GM19023 (cell line): ENCODE results near the gene PEMT.

ENCODE experiments used
- ATAC-seq: cut with Tn5 transposase; IDR thresholded peaks from one replicate; pipeline ENCODE4 v1.9.1; 2021; ENCODE audit warnings: mild to moderate bottlenecking, moderate library complexity; ENCODE audit not compliant: unreplicated experiment

Gene PEMT

DNA sequence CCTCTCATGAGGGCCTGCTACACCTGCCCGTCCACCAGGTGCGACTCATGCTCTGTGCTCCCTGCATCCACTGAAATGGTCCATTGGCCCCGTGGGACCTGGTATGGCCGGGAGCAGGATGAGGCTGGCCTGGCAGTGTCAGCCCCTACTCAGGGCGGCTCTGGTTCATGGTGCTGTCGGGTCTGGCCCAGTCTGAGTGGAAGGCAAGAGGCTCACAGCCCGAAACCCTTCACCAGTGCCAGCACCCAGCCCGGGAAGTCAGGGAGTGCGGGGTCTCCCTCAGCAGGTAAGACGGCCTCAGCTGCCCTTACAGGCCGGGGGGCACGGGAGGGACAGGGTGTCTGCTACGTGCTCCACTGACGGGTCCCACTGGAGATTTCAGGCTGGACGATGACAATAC, 54.8 kb downstream of the PEMT start:
- no peak for ATAC-seq

DNA sequence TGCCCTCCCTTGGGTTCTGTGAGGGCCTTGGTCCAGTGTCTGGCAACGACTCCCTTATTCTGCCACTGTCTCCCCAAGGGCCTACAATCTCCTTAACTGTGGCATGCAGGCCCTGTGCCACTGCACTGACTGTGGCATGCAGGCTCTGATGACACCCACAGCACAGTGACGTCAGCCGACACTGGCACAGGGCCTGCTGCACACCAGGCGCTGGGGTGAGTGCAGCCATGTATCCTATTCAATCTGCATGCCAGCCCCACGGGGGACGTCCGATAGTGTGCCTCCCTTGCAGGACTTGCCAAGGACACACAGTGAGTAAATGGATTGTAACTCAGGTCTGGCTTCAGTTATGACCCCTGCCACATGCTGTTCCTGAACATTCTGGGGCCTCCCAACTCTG, 55.6 kb downstream of the PEMT start:
- no peak for ATAC-seq

DNA sequence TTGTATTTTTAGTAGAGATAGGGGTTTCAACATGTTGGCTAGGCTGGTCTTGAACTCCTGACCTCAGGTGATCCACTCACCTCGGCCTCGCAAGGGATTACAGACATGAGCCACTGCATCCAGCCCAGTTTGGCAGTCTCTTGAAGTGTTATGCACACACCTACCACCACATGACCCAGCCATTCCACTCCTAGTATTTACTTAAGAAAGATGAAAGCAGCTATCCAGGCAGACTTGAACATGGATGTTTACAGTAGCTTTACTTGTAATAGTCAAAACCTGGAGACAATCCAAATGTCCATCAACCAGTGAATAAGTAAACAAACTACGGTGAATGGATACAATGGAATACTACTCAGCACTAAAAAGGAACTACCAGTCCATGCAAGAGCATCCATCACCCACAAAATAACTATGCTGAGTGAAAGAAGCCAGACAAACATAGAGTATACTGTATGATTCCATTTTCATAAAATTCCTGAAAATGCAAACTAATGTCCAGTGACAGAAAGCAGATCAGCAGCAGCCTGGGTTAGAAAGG, 57.5 kb downstream of the PEMT start:
- no peak for ATAC-seq

DNA sequence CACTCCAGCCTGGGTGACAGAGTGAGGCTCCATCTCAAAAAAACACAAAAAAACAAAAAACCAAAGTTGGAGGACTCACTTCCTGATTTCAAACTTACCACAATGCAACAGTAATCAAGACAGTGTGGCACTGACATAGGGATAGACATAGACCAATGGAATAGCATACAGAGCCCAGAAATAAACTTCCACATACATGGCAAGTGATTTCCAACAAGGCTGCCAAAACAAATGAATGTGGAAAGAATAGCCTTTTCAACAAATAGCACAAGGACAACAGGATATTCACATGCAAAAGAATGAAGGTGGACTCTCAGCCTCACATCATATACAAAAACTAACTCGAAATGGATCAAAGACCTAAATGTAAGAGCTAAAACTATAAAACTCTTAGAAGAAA, 58.5 kb downstream of the PEMT start:
- ATAC-seq, result no peak

DNA sequence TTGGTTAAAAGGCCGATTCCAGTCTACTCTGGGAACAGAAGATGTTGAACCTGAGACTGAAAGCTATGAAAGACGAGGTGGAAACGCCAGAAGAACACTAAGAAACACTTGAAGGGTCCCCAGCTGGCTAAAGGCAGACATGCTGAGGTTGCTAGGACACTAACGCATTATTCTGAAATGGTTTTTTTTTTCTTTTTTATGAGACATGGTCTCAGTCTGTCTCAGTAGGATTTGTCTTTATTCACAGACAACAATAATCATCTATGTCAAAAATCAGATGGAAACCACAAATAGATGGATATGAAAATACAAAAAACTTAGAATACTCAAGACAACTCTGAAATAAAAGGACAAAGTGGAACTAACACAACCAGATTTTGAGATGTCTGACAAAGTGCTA, 60.4 kb downstream of the PEMT start:
- no peak for ATAC-seq

DNA sequence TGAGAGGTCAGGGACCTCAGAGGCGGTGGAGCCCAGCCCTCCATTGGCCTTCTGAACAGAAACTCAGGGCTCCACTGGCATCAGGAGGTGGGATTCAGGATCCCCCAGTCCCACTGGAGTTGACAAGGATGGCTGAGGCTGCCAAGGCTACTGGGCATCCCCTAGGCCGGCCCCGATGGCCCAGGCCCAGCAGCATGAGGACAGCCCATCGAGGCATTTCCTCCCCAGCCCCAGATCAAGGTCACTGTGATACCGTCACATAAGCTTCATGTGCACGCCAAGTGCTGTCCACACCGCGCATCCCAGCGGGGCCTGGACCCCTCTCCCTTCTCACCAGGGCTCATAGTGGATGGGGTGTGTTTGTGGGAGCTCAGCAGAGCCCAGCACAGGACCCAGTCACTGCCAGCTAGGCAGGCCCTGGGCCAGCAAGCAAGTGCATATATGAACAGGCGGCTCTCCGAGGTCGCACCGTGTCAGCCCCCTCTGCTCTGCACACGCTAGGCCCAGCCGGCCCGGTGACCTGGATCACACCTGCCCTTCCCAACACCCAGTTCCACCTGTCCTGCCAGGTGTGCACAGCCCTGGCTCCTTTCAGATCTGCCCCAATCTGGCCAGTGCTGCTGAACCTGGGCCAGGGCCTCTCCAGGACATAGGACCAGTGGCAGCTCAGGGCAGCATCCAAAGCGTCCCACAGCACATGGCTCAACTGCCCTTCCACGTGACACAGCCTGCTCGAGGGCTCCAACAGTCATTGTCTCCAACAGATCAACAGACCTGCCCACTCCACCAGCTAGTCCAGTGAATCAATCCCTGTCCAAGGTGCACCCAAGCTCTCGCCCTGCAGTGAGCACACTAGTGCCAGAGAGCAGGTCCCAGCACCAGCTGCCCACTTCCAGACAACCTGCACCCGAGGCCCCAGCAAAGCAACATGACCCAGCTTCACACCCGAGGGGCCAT, 62.5 kb downstream of the PEMT start:
- no peak for ATAC-seq

DNA sequence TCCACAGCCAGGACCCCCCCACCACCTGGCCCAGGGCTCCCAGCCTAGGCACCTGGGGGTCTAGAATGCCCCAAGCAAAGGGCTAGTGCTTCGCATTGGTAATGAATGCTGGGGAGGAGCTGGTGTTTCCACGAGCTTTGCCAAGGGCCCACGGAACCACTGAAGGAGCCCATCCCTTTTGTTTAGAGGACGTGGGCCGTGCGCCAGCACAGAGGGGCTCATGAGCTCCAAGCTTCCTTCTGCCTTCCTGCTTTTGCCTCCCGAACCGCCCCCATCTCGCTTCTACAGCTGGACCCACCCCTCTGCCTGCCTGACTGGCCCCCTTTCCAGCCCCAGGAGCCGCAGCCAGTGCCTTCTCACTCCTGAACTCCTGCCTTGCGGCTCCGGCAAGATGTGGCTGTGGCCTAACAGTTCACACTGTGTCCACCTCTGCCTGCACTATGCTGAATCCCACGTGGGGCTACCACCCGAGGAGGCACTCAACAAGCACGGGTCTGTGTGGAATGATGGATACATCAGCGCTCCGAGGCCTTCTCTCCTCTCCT, 63.5 kb downstream of the PEMT start:
- ATAC-seq, result no peak

DNA sequence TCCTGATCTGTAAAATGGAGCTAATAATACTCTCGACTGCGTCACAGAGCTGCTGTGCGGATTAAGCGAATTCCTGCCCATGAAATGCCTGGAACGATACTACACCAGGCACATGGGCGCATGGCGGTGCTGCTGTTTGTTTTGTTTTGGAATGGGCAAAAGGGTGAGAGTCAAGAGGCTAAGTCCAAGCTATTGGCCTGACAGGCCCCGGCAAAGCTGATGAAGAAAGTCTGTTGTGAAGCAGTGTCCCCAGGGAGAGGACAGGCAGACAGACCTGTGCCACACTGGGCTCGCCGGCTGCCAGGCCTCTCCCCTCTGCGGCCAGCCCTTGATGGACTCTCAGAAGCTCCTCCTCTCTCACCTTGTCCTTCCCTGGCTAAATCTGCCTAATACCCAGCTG, 64.0 kb downstream of the PEMT start:
- no peak for ATAC-seq

DNA sequence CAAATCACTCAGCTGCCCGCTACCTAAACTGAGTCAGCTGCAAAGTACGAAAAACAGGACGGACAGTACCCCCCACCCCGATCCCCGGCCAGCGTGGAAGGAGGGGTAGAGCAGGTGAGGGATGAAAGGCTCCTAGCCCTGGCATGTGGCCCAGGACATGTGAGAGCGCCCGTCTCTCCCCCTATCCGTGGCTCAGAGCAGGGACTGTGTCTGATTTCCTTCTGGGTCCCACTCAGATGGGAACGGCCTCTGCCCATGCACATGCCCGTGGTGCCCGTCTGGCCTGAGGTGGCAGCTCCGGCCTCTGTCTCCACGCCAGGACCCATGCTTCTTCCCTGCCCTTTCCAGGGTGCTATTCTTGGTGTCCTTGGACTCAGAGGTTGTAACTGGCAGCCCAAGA, 65.1 kb downstream of the PEMT start:
- ATAC-seq, result no peak

DNA sequence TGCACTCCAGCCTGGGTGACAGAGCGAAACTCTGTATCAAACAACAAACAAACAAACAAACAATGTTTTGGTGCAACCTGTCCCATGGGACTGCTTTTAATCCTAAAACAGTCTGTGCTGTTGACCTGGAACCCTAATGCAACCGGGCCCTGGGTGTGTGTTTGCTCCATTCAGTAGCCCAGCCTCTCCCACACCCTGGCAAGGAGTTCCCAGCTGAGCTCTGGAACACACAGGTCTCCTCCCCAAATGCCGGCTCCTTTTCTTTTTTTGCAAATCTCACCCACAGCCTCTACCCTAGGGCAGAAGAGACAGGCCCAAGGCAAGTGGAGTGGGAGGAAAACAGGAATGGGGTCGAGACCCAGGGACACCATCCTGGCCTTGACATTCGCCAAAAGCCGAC, 65.6 kb downstream of the PEMT start:
- no peak for ATAC-seq

DNA sequence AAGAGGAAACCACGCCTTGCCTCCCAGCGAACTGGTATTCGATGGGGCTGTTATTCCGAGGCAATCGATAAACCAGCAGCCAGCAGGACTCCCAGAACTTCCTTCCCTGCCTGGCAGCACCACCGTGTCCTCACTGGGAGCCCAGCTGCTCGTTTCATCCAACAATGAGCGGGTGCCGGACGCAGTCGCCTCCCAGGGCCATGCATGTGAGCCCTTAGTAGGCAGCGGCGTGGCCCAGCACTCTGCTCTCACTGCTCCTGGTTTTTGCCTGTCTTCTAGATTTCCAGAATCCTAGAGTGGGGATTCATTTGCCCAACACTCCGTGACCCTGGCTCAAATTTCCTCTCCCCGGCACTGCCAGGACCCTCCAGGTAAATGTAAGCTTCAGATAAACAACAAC, 66.2 kb downstream of the PEMT start:
- ATAC-seq, result no peak

DNA sequence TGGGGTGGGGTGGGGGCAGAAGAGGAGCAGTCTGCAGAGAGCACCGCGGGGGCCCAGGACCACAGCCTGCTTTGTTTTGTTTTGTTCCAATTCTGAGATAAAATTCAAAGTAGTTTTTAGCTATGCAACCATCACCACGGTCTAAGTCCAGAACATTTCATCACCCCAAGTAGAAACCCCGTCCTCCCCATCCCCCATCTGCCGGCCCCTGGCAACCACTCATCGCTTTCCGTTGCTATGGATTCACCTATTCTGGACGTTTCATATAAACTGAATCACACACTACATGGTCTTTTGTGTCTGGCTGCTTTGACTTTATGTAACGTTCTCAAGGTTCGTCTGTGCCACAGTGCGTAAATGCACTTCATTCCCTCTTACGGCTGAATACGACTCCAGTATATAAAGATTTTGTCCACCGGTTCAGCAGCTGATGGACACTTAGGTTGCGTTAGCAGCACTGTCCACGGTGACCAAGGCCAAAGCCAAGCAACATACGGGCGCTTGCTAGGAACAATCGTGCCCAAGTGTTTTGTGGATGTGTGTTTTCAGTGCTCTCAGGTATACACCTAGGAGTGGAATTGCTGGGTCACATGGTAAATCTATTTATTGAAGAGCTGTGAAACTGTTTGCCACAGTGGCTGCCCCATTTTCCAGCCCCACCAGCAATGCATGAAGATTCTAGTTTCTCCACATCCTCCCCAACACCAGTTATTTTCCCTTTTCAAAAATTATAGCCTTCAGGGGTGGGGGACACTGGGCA, 67.6 kb downstream of the PEMT start:
- ATAC-seq, result no peak

DNA sequence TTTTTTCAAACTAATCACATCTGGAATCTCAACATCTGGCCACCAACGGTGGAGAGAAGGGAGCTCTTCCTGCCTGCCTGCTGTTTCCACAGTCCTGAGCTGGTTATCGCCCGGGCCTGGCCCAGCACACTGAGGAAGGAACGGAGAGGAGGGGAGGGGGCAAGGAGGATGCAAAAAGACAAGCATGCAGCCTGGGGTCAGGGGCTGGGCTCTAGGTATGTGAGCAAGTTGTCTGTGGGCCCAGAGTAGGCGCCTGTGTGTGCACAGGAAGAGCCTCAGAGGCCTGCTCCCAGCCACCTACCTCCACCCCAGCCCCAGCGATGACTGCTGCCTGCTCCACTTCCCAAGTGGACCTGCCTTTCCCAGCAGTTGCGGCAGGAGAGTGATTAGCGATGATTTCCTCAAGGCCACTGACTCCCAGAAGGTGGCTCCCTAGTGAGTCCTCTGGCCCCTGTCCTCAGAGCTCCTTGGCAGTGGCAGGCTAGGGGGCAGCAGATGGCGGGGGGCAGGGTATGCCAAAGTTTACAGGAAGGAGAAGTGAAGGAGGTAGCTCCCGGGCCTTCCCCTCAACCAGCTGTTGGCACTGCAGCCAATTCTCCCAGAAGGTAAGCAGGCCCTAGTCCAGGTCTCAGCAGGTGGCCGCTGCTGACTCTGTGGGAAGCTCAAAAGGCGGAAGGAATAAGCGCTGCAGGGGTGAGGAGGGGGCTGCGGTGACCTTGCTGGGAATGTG, 68.3 kb downstream of the PEMT start:
- no peak for ATAC-seq

DNA sequence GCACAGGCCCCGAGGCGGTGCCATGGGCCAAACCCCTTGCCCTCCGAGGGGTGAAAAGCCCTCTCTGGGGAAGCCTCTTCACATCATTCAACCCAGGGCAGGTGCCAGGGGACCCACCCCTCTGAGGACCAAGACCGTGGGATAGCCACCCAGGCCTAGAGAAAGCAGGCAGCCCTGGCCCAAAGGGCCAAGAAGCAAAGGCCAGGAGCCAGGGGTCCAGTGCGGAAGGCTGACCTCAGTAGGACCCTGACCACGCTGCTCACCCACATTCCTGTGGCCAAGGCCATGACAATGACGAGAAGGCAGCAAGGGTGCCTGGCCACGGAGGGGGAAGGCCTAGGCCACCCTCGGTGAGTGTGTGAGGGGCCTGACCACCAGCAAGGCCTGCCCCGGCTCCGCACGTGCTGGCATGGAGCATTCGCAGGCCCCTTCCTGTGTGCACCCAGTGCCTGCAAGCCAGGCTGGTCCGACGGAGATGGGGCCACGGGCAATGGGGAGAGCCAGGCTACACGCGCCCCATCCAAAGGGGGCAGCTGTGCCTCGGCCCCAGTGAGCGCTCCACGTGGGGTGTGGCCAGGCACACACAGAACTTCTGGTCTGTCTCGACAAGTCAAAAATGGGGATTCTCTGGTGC, 70.8 kb downstream of the PEMT start:
- no peak for ATAC-seq

DNA sequence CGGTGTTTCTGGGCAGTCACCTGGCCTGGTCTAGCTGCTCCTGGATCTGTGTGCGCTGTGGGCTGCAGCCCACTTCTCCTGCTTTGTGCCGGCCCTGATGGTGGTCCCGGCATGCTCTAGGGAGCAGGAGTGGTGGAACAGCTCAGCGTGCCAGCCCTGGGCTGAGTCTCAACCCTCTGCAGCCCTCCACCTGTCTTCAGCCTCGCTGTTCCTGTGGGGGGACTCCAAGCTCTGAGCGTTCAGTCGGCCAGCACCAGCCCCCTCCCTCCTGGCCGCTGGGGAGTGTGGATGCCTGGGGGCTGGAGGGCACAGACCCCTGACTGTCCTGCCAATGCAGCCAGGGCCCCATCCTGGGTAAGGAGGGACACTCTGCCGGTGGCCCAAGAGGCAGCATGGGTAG, 71.6 kb downstream of the PEMT start:
- ATAC-seq, result no peak

DNA sequence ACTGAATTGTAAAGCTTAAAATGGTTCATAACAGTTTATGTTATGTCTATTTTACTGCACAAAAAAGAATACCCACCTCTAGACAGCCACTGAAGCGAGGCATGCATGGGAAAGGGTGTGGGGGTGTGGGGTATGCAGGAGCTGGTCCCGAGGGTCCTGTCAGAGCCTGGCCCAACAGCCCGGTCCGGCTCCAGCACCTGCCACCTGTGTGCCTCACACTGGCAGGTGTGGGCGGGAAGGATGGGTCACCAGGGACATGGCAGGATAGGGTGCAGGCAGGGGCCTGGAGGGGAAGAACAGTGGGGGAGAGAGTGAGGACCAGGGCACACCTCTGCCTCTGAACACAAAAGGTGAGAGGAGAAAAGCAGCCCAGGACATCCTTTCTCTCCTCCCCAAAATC, 72.6 kb downstream of the PEMT start:
- no peak for ATAC-seq

DNA sequence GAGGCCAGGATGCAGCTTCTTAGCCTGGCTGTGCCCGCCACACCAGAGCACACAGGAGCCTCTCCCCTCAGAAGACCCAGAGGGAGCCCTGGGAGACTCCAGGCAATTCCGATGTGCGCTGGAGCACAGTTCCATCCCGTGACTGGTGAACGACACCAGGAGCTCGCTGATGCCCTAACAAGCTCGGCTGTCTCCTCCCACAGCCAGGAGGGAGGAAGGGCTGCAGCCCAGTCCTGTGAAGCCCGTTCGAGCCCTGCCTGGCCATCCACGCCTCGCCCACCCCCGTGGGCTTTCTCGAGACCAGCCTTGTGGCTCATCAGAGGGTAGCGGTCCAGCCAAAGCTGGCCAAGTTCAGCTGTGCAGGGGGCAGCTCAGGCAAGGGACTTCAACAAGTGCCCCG, 73.5 kb downstream of the PEMT start:
- ATAC-seq, result no peak

DNA sequence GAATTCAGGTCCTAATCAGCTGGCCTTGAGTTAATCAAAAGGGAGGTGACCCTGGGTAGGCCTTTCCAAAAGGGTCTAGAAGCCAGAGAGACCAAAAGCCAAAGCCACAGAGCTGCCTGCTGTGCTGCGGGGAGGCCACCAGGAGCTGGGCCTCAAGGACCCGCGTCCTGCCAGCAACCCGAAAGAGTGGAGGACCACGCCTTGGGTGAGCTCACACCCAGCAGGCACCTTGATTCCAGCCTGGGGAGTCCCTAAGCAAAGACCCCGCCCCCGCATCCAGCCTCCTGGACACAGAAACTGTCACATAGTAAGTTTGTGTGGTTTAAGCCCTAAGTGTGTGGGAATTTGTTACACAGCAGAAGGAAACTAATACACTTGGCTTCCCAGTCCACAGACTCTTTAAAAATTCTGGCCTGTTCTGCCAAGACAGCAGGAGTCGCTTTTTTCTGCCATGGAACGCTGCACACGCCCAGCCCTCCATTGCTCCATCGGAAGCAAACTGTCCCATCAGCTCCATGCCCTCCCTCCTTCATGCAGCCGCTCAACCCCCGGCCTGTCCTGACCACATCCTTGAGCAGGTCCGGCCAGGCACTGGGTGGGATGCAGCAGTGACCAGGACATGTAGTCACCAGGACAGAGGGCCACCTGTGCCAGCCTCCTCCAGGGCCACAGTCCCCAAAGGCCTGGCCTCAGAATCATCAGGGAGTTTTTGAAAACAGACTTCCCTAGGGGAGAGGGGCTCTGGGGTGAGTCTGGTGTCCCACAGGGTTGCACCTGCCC, 74.4 kb downstream of the PEMT start:
- no peak for ATAC-seq
